Hematopoietic multipotent progenitor cell treated with erythropoietin and hydrocortisone succinate and interleukin-3 and kit ligand, for 8 days (in vitro differentiated cells): ENCODE measurements around the gene SOAT1.
"Not testable (repeated sequence)": the region's sequence is repeated elsewhere in the genome, so short reads cannot be mapped to it uniquely, and the experiment has no call there.

Experiments used
- DNase-seq: peaks from one replicate; pipeline ENCODE4 v3.0.0-alpha.2; 2015

Gene SOAT1

GRCh38 chr1:179310291-179310690, 16.7 kb downstream of the SOAT1 start:
- no peak for DNase-seq

- no peak for DNase-seq
These were observed 17.1 kb downstream of the SOAT1 start for GRCh38 chr1:179310721-179311120.

GRCh38 chr1:179311149-179311700, 17.6 kb downstream of the SOAT1 start:
- DNase-seq: no peak

GRCh38 chr1:179313004-179313403, 19.4 kb downstream of the SOAT1 start:
- no peak for DNase-seq

GRCh38 chr1:179314928-179315327, 21.3 kb downstream of the SOAT1 start:
- no peak for DNase-seq

- DNase-seq: no peak
These were observed 24.9 kb downstream of the SOAT1 start for GRCh38 chr1:179318491-179318890.

- DNase-seq: no peak
These were observed 28.1 kb downstream of the SOAT1 start for GRCh38 chr1:179321533-179322216.

- DNase-seq: no peak
These were observed 29.0 kb downstream of the SOAT1 start for GRCh38 chr1:179322557-179322956.

- no peak for DNase-seq
These were observed 29.8 kb downstream of the SOAT1 start for GRCh38 chr1:179323436-179323835.

GRCh38 chr1:179325836-179326235, 32.2 kb downstream of the SOAT1 start:
- no peak for DNase-seq

GRCh38 chr1:179326746-179327145, 33.1 kb downstream of the SOAT1 start:
- DNase-seq: no peak

- no peak for DNase-seq
These were observed 33.6 kb downstream of the SOAT1 start for GRCh38 chr1:179327196-179327595.

- DNase-seq: peak; percentile 12
These were observed 34.1 kb downstream of the SOAT1 start for GRCh38 chr1:179327679-179328078.

- DNase-seq: no peak
These were observed 36.3 kb downstream of the SOAT1 start for GRCh38 chr1:179329862-179330261.

- DNase-seq: no peak
These were observed 40.8 kb downstream of the SOAT1 start for GRCh38 chr1:179334440-179334839.

GRCh38 chr1:179337288-179337687, 43.7 kb downstream of the SOAT1 start:
- DNase-seq: no peak

GRCh38 chr1:179337942-179338560, 44.5 kb downstream of the SOAT1 start:
- no peak for DNase-seq

GRCh38 chr1:179340918-179341317, 47.3 kb downstream of the SOAT1 start:
- no peak for DNase-seq

- no peak for DNase-seq
These were observed 48.4 kb downstream of the SOAT1 start for GRCh38 chr1:179341943-179342547.

- DNase-seq: no peak
These were observed 49.3 kb downstream of the SOAT1 start for GRCh38 chr1:179342740-179343404.

- no peak for DNase-seq
These were observed 57.7 kb downstream of the SOAT1 start for GRCh38 chr1:179351281-179351680.

- DNase-seq: no peak
These were observed 58.6 kb downstream of the SOAT1 start for GRCh38 chr1:179352236-179352635.

- DNase-seq: no peak
These were observed 59.9 kb downstream of the SOAT1 start for GRCh38 chr1:179353546-179353945.

GRCh38 chr1:179361631-179362030, 68.0 kb downstream of the SOAT1 start:
- not testable (repeated sequence) for DNase-seq
